GM19463 (cell line): Measurements from ENCODE around the gene STX12.
"Not testable (repeated sequence)": the region's sequence is repeated elsewhere in the genome, so short reads cannot be mapped to it uniquely, and the experiment has no call there.

Experiments
- ATAC-seq: cut with Tn5 transposase; IDR thresholded peaks from one replicate; pipeline ENCODE4 v1.9.1; 2021; ENCODE audit warnings: mild to moderate bottlenecking, moderate library complexity; ENCODE audit not compliant: unreplicated experiment

STX12 gene

DNA sequence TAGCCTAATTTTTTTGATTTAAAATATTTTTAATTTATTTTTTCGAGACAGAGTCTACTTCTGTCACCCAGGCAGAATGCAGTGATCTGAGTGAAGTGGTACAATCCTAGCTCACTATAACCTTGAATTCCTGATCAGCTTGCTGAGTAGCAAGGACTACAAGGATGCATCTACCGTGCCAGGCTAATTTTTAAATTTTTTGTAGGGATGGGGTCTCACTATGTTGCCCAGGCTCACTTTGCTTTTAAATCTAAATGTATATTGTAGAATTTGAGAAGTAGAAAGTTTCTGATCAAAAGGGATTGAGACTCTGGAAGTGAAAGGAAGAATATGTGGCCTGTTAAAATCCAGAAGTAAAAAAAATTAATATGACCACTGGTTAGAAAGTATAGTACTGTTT is 1.6 kb downstream of the STX12 start:
- ATAC-seq: no peak

DNA sequence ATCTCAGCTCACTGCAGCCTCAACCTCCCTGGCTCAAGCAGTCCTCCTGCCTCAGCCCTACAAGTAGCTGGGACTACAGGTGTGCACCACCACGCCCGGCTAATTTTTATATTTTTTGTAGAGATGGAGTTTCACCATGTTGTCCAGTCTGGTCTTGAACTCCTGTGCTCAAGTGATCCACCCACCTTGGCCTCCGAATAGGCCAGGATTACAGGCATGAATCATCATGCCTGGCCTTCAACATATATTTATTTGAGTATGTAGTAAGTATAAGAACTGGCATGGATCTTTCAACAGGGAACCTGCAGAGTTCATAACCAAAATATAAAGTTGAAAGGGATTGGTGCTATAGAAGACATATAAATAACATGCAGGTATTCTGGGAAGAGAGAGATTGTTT is 2.3 kb downstream of the STX12 start:
- ATAC-seq: not testable (repeated sequence)

DNA sequence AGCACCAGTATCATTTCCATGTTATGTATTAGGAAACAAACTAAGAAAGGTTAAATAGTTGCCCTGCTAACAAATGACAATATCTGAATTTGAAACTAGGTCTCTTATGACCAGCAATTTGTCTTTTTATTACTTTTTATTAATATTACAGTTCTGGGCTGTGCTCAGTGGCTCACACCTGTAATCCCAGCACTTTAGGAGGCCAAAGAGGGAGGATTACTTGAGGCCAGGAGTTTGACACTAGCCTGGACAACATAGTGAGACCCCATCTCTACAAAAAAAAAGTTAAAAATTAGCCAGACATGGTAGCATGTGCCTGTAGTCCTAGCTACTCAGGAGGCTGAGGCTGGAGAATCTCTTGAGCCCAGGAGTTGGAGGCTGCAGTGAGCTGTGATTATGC is 3.3 kb downstream of the STX12 start:
- not testable (repeated sequence) for ATAC-seq

DNA sequence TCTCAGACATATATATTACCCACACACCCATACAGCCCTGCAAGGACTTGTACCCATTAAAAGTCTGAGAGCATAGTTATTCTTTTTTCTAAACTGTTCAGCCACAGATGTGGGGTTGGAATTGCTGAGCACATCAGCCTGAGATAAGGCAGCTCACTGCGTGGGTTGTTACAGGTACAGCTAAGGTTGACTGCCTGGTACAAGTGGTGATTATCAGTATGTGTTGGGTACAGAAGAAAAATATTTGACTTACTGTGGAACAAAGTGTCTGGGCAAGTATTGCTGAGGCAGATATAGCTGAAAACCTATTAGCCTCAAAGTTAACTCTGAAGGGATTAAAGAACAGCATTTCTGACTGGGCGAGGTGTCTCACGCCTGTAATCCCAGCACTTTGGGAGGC is 5.0 kb downstream of the STX12 start:
- ATAC-seq: no peak

DNA sequence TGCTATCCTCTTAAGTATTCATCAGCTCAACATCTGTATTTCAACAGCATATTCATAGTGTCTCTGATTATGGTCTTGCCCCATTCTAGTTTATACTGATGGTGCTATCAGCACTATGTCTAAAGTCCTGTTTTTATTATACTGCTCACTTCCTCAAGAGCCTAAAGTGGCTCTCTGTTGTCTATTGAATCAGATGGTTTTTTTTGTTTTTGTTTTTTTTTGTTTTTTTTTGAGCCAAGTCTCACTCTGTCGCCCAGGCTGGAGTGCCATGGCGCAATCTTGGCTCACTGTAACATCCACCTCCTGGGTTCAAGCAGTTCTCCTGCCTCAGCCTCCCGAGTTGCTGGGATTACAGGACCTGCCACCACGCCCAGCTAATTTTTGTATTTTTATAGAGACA is 6.1 kb downstream of the STX12 start:
- no peak for ATAC-seq

DNA sequence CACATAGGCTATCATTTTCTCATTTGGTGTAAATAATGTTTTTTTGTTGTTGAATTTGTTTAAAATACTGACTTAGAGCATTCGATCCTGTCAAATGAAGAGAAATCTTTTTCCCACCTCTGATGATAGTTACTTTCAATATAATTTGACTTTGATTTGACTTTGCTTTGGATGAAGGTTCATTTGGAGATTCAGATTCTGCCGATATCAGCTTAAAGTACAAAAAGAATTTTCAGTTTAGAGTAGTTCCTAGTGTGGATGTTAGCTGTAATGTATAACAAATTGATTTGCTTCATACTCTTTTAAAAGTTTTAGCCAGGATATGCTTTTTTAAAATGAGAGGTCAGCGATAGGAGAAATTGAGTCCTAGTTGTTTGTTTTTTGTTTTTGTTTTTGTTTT is 9.9 kb downstream of the STX12 start:
- no peak for ATAC-seq

DNA sequence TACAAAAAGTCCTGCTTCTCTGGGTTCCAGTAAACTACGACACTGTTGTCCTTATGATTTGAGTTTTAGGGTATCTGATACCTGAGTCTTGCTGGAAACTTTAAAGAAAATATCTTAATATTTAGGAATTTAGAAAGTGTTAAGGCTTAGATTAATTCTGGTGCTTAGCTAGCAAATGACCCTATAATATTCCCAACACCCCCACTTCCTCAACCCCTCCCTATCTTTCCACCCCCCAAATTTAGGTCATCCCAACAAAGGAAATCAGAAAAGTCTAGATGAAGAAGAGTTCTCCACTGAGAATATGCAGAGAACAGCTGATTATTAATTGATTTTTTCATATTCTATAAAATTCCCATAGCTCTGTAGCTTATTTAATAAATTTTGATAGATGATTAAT is 11.7 kb downstream of the STX12 start:
- no peak for ATAC-seq

DNA sequence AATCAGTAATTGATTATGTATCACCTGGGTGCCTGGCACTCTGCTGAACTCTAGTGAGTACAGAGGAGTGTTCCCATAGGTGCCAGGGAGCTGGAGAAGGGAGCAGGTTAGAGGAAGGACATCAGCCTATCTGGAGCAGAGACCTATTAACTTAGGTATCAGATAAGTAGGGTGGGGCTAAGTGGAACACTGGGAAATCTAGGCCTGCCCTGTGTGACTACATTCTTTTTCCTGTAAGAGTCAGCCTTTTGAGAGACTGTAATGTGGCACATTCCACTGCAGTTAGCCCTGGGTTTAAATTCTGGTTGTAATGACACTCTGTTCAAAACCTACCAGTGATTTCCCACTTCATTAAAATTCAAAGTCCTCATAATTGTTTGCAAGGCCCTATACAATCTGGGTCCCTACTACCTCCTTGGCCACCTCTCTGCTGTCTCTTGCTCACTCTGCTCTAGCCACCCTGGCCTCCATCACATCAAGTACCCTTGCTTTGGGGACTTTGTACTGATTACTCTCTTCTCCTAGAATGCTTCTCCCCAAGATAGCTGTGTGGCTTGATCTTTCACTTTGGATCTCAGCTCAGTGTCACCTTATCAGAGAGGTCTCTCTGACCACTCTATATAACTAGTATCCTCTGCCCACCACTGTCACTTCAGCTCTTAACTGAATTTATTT is 12.9 kb downstream of the STX12 start:
- ATAC-seq: no peak

DNA sequence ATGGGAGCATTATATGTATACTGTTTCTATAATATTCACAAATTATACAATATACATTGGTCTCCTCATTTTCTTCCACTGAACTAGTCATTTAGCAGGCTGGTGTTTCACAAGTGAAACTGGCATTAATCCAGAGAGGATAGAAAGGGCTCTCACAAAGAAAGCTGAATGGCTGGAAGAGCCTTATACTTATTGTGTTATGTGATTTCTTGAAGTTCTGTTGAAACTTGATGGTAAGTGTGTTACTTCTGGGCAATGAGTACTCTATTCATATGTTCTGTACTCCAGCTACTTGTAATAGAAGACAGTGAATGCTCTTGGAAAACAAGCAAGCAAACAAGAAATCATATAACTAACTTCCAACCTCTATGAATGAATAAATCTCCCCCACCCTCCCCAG is 14.9 kb downstream of the STX12 start:
- ATAC-seq: no peak

DNA sequence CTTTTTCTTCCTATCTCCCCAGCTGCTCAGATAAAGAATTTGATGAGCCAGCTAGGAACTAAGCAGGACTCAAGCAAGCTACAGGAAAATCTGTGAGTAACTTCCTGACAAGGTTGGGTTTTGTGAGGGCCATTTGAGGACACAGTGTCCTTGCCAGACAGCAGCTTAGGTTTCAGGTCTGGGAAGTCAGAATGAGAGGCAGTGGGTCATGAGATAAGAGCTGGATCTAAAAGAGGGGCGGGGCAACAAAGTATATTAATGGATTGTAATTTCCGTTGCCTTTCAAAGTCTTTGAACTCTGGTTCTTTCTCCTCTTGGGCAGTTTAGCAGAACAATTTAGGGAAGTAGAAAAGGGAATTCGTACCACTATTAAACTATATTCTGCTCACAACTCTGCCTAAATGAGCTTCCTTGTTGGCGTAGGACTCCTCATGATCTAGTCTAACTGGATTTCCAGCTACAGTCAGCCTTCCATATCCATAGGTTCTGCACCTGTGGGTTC is 16.6 kb downstream of the STX12 start:
- no peak for ATAC-seq

DNA sequence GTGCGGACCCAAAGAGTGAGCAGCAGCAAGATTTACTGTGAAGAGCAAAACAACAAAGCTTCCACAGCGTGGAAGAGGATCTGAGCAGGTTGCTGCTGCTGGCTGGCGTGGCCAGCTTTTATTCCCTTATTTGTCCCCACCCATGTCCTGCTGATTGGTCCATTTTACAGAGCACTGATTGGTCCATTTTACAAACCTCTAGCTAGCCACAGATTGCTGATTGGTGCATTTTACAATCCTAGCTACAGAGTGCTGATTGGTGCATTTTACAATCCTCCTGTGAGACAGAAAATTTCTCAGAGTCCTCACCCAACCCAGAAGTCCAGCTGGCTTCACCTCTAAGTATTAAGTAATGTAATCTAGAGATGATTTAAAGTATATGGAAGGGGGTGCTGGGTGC is 17.3 kb downstream of the STX12 start:
- not testable (repeated sequence) for ATAC-seq

DNA sequence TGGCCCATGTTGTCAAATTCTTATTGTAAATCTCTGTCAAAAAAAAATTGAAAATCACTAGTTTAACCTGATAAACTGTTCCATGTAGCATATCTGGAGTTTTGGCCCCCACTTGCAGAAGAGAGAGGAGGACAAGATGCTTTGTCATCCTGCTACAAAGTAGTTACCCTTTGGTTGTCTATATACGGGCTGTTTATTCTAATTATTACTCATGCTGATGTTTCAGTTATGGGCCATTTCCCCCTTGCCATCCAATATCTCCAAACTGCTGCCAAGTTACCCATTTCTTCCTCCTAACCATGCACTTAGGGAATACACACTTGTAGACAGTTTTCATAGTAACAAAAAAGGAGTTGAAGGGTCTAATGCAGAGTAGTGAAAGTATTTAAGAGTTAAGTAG is 22.6 kb downstream of the STX12 start:
- ATAC-seq: no peak

DNA sequence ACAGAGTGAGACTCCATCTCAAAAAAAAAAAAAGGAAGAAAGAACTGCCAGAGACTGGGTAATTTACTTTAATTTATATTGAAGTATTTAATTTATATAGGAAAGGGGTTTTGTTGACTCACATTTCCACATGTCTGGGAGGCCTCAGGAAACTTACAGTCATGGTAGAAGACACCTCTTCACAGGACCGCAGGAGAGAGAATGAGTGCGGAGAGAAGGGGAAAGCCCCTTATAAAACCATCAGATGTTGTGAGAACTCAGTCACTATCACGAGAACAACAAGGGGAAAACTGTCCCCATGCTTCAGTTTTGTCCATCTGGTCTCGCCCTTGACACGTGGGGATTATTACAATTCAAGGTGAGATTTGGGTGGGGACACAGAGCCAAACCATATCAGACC is 31.8 kb downstream of the STX12 start:
- ATAC-seq: no peak

DNA sequence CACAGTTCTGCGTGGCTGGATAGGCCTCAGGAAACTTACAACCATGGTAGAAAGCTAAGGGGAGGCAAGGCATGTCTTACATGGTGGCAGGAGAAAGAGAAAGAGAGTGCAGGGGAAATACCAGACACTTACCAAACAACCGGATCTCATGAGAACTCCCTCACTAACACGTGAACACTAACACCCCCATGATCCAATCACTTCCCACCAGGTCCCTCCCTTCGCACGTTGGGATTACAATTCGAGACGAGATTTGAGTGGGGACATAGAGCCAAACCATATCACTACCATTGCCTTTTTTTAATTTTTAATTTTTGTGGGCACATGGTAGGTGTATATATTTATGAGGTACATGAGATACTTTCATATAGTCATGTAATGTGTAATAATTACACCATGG is 33.7 kb downstream of the STX12 start:
- no peak for ATAC-seq

DNA sequence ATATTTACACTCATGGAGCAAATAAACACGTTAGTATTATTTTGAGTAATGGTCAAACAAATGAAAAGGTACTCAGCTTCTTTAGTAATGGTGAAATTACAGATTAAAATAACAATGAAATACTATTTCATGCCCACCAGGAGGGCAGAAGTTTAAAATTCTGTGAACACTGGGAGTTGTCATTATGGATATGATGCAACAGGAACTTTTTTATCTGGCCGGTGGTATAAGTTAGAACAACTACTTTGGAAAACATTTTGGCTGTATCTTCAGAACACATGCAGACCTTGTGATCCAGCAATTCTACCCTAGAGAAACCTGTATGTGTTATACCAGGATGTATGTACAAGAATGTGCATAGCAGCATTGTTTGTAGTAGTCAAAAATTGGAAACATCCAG is 34.4 kb downstream of the STX12 start:
- no peak for ATAC-seq

DNA sequence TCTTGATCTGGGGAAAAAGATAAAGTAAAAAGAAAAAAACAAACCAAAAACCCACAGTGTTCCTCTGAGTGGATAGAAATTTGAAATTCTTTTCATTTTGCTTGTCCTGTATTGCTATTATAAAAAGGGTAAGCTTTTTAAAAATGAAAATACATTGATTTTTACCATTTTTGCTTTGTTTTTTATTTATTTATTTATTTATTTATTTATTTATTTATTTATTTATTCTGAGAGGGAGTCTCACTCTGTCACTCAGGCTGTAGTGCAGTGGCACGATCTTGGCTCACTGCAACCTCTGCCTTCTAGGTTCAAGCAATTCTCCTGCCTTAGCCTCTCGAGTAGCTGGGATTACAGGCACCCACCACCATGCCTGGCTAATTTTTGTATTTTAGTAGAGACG is 35.1 kb downstream of the STX12 start:
- ATAC-seq: not testable (repeated sequence)

DNA sequence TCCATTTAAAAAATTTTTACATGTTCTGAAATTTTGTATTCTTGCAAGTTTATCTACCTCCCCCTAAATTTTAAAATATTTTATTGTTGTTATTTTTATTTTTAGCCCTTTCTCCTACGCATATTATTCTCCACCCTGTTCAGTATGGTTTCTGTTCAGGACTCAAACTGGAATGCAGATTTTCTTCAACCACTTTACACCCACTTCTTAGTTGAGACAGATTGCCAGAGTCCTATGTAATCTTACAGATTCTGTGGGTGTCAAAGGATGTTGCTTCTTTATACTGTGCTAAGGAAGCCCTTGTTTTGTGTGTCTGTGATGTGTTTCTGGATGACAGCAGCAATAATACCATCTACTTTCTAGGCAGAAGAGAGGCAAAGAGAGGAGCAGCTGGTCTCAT is 36.9 kb downstream of the STX12 start:
- ATAC-seq: no peak

DNA sequence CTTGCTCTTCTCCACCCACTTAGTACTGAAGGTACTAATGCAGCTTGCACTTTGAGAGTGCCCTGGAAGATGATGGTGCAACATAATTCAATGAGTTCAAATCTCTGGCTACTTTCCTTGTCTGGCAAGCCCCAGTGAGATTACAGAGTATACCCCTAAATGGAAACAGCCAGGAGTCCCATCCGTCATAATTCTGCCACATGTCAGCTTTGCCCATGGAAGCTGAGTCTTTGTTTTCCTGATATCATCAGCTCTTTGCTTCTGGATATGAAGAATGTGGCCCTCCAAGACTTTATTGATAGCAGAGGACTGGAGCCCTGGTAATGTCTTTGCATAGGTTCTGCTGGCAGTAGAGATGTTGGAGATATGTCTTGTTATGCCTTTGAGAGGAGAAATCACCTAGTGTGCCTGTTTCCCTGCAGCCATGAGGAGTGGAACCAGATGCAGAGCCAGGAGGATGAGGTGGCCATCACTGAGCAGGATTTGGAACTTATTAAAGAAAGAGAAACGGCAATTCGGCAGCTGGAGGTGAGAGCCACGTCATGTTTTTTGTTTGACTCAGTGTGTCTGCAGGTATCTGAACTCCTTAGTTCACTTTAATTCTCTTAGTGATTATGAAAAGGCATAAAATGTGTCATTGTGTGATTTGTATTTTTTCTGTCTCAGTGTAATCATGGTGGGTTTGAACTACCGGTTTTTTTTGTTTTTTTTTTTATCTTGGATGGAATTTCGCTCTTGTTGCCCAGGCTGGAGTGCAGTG is 38.9 kb downstream of the STX12 start:
- ATAC-seq: no peak

DNA sequence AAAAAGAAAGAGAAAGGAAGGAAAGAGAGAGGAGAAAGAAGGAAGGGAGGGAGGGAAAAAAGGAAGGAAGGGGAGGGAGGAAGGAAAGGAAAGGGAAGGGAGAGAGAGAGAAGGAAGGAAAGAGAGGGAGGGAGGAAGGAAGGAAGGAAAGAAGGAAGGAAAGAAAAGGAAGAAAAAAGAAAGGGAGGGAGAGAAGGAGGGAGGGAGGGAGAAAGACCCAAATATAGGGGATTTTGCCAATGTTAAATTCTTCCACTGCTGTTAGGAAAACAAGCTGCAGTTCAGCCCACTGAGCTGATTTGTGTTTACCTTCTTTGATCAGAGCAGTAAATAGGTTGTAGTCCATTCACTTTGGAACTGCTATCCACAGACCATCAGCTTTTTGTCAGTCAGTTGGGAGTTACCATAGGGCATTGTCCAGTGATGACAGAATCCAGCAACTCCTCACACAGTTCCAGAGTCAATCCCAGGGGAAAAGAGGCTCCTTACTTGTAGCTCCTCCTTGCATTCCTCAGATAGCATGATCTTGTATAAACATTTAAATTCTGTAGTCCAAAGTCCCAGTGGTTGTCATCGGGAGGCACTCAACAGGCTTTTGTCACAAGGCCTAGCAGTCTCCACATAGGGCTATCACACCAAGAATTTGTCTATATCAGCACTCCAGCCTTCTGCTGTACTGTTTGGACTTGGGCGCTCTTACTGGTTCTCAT is 44.1 kb downstream of the STX12 start:
- ATAC-seq: no peak

DNA sequence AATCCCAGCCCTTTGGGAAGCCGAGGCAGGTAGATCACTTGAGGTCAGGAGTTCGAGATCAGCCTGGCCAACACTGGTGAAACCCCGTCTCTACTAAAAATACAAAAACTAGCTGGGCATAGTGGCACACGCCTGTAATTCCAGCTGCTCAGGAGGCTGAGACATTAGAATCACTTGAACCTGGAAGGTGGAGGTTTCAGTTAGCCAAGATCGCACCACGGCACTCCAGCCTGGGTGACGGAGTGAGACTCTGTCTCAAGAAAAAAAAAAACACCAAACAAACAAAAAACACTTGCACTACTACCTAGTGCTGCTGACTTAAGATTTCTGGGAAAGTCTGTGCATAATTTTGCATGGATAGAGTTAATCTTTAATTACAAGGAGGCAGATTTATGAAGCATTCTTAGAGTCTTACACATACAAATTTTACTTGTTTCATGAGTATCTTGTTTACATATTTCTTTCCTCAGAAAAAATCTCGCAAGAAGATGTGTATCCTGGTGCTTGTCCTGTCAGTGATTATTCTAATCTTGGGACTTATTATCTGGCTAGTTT is 48.8 kb downstream of the STX12 start:
- no peak for ATAC-seq

DNA sequence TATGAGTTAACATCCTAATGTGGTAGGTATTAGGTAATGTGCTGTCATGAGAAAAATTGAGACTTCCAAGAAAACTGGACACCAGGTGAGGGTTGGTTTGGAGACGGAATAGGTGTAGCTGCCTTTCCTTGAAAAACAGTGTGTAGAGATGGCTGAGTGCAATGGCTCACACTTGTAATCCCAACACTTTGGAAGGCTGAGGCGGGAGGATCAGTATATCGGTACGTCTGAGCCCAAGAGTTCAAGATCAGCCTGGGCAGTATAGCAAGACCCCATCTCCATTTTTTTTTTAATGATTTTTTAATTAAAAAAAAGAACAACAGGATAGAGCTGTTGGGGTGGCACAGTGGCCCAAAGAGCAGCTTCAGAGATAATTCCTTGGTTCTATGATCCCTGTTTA is 50.8 kb downstream of the STX12 start:
- no peak for ATAC-seq

DNA sequence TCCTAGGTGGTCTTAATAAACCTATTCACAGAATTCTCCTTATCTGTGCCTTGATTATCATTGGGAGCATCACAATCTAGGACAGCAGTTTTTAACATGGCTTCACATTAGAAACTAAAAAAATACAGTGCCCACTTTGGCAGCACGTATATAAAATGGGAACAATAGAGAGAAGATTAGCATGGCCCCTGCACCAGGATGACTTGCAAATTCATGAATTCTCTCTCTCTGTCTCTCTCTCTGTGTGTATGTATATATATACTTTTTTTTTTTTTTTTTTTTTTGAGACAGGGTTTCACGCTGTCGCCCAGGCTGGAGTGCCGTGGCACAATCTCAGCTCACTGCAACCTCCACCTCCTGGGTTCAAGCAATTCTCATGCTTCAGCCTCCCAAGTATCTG is 51.4 kb downstream of the STX12 start:
- no peak for ATAC-seq
